HG02610 (cell line): ENCODE results near the gene KNDC1.
"Not testable (repeated sequence)": the region's sequence is repeated elsewhere in the genome, so short reads cannot be mapped to it uniquely, and the experiment has no call there.

ENCODE experiments used
- ATAC-seq: cut with Tn5 transposase; IDR thresholded peaks from one replicate; pipeline ENCODE4 v1.9.1; 2021; ENCODE audit warnings: mild to moderate bottlenecking, moderate library complexity; ENCODE audit not compliant: unreplicated experiment

The KNDC1 gene, protein sequence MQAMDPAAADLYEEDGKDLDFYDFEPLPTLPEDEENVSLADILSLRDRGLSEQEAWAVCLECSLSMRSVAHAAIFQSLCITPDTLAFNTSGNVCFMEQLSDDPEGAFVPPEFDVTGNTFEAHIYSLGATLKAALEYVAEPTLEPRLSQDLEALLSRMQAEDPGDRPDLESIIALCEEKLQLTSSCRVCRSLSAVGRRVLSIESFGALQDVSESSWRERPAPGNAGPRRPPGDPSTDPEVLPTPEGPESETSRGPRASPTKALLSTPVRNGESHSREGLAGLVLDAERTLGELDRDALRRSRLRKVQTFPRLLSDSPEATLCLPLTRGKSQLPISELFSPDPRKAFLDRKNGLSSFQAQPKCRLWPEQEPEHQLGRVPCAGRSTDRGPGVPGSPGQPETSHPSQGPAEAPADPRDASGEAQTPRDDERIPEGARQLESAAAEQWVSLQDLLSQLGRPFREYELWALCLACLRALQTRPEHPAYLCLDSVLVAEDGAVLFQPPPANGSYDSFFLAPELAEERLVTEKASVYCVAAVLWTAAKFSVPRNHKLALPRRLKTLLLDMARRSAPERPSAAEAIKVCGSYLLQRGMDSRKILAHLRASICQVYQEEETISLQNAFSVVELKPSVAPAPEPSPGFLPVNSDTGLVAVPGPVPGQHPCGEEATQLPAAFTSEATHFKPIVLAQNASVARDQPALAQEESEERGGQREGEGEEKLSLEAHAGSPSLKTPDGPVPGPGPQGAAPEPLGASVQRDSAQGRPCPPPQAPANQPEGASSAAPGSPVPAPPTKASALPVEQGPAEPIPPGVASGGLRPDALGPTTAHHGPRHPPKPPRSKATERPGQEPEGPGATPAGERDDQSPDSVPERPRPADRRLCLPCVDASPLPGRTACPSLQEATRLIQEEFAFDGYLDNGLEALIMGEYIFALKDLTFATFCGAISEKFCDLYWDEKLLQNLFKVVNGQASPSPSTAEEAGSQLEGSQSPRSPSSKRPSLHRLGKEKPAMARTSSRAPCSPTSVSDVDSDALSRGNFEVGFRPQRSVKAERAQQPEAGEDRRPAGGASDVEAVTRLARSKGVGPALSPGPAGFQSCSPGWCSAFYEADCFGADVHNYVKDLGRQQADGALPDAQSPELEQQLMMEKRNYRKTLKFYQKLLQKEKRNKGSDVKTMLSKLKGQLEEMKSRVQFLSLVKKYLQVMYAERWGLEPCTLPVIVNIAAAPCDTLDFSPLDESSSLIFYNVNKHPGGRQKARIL (N-terminal part only)

DNA sequence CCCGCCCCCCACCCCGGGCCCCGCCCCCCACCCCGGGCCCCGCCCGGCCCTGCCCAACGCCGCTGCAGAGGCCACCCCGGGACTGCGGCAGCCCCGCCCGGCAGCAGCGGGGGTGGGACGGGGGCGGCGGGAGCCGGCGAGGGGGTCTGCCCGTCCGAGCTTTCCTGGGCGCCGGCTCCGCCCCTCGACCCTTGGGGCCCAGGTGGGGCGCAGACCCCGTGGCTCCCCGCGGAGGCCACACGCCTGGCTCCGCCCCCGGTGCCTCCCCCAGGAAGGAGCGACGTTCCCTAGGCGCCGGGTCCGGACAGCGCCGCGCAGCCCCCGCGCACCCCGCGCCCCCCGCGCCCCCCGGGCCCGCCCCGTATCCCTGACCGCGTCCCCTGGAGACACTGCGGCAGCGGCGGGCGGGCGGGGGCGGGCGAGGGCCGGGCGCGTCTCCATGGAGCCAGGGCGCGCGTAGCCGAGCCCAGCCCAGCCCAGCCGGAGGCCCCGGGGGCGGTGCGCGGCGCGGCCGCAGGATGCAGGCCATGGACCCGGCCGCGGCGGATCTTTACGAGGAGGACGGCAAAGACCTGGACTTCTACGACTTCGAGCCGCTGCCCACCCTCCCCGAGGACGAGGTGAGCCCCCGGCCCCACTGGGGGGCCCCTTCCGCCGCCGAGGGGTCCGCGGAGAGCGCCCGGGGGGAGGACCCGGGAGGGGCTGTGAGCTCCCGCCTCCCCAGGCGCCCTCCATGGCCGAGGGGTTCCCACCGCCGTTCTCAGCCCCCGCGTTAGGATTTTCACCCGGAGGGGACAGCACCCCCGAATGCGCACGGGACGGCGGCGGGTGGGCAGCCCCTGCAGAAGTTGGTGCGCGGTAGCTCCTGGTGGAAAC is at the start of gene KNDC1:
KNDC1 (plus strand) TSS at position 270 of the 876 bp plus-strand sequence; CDS start at position 519, 249 bp downstream.
- ATAC-seq: no peak

DNA sequence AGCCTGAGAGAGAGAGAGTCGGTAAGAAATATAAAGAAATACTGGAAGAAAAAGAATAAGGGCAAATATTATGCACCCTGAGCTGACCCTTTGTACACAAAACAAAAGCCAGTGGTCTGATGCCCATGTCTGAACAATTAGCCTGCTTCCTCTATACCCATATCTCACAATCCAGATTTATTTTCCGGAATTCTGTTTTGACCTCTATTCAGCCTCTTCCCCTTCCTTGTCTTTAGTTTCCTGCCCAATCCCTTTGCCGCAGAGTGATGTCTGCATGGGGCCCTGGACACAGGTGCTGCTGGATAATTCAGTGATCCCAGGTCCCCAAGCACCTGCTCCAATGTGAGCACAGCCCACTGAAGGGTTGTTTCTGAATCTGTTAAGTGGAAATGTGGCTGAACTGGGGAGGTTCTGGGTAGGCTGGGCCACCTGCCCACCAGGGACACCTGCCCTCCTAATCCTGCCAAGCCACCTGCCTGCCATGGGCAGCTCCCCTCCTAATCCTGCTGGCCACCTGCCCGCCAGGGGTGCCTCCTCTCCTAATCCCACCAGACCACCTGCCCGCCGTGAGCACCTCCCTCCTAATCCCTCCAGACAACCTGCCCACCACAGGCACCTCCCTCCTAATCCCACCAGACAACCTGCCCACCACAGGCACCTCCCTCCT is 49.3 kb upstream of the KNDC1 start:
- no peak for ATAC-seq

DNA sequence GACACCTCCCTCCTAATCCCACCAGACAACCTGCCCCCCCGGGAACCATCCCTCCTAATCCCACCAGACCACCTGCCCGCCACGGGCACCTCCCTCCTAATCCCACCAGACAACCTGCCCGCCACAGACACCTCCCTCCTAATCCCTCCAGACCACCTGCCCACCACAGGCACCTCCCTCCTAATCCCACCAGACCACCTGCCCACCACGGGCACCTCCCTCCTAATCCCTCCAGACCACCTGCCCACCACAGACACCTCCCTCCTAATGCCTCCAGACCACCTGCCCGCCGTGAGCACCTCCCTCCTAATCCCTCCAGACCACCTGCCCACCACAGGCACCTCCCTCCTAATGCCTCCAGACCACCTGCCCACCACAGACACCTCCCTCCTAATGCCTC is 48.4 kb upstream of the KNDC1 start:
- not testable (repeated sequence) for ATAC-seq

DNA sequence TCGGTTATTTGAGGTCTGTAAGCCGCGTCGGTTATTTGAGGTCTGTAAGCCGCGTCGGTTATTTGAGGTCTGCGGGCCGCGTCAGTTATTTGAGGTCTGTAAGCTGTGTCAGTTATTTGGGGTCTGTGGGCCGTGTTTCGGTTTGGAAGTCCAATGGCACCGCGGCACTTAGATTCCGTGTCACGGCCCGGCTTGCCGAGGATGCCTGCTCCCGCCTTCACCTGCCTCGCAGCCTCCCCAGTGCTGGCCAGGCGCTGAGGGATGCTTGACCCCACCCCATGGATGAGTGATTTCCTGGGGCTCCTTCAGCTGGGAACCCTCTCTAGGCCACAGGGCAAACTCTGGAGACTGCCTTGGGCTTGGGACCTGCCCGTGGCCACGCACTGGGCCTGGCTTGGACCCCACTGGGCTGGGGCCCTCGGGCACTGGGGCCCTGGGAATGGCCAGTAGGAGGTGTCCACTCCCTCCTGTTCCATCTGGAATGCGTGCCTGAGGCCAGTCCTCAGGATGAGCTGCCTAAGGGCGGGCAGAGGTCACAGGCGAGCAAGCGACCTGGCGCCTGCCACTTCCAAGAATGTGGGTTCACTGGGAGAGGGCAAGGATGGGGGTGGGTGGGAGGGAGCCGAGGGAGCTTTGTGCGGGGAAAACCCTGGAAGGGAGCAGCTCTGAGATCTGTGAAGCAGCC is 46.7 kb upstream of the KNDC1 start:
- ATAC-seq: no peak

DNA sequence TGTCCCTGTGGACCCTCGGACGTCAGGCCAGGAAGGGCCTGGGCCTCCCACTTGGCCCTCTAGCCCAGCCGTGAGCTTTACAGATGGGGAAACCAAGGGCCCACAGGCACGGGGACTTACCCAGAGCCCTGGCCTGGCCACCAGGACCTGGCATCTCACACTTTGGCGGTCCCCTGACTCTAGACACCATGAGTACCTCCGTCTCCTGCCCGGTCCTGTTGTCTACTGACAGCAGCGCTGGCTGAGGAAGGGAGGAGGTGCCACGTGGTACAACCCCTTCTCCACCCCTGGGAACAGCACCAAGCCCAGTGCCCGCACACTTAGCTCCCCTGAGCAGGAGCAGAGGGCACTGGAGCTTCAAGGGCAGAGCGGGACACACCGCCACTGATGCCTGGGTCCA is 46.2 kb upstream of the KNDC1 start:
- ATAC-seq: no peak

DNA sequence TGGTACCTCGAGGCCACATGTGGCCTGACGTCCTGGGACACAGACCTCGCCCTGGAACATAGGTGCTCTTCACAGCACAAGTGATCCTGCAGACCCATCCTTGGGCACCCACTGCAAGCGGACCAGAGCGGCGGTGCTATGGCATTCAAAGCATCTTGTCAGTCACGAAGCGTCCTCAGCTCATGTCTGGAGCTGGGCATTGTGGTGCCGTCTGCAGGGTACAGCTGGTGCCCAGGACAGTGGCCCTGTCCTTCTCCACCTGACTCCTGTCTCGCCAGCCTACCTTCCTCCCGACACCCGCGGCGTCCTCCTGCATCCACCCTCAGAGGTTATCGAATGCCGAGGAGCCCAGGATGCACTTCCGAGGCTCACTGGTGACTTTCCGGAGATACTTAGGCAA is 45.8 kb upstream of the KNDC1 start:
- ATAC-seq: no peak

DNA sequence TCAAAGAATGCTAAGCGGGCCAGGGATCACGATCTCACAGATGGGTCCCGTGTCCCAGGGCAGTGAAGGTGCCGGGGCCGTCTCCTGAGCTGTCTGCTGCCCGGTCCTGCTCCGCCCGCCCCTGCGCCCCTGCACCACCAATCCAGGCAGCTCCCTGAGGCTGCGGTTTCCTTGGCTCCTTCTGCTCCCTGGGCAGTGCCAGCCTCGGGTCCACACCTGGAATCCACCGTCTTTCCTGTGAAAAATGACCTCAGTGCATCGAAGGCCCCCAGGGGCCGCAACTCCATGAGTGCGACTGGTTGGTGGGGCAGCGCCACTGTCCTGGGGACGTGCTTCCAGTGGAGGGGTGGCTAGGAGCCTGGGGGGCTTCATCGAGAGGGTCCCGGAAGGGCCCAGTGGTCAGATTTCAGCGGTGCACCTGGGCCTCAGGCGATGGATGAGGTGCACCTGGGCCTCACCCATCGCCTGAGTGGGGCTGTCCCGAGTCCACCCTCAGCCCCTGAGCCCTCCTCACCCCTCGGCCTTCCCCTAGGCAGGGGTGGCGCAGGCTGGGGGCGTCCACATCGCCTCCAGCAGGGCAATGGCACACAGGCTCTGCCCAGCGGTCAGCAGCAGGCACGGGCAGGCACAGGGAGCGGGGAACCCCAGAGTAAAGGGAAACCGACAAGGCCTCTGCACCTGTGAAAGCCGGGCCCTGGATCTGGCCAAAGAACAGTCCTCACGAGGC is 45.1 kb upstream of the KNDC1 start:
- ATAC-seq: no peak

DNA sequence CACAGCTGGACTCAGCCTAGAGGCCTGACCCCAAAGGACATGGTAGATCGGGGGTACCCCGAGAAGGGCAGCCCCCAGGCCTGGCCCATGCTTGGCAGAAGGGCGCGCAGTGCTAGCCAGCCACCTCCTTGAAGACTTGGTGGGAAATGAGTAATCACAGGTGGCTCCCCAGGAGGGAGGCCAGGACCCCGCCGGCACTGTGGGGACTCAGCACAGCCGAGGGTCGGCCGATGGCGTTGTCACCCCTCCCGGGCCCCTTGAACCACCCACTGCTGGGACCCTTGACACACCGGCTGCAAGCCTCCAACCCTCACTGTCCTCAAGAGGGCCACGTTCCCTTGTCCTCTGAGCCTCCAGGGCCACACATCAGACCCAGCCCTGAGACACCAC is 44.6 kb upstream of the KNDC1 start:
- ATAC-seq: no peak

DNA sequence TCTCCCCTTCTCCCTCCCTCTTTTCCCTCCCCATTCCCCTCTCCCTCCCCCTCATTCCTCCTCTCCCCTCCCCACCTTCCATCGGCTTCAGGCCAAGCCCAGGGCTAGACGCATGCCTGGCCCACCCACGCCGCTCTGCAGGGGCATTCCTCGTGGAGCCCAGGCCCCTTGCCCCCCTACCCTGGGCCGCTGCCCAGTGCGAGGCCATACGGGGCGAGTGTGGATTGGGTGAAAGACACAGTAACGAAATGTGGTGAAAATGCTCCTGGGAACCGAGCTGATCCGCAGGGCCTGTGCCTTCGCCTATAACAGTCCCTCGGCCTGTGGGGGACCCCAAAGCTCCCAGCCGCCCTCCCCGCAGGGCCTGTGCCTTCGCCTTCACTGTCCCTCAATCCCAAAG is 44.0 kb upstream of the KNDC1 start:
- no peak for ATAC-seq

DNA sequence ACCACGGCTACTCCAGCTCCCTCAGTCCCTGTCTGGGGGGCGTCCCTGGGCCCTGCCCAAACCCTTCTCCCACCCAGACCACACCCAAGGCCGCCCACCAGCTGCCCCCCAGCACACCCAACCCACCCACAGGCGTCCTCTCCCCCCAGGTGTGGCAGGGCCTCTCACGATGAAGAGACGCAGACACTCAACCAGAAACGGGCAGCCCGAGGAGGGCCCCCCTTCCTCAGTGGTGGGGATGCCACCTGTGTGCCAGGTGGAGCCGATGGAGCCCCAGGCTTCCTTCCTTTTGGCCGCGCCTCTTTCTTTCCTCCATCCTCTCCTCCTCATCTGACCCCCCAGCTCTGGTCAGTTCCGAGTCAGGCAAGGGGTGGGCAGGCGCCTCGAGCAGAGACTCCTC is 43.6 kb upstream of the KNDC1 start:
- ATAC-seq: no peak

DNA sequence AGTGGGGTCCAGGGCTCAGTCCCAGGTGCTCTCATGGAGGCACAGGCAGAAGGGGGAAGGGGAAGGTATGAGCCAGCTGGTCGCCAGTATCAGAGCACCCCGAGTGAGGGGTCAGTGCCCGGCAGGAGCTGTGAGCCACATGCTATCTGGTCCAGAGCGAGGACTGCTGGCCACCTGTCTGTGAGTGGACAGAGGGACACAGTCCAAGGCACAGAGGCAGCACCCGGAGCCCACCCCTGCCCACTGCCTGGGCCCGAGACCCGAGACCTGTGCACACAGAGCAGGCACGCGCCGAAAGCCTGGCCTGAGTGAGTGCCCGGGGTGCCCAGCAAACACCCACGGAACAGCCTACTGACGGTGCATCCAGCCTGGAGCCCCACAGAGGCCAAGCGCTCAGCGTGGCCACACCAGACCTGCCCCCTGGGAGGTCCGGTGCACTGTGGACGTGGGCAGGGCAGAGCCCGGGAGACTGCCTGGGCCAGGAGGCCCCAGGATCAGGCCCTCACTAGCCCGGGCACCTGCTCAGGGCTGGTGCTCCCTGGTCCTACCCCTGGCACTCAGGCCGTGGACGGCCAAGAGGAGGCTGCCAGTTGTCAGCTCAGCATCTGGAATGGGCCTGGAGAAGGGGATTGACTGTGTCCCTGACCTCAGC is 42.9 kb upstream of the KNDC1 start:
- ATAC-seq: no peak

DNA sequence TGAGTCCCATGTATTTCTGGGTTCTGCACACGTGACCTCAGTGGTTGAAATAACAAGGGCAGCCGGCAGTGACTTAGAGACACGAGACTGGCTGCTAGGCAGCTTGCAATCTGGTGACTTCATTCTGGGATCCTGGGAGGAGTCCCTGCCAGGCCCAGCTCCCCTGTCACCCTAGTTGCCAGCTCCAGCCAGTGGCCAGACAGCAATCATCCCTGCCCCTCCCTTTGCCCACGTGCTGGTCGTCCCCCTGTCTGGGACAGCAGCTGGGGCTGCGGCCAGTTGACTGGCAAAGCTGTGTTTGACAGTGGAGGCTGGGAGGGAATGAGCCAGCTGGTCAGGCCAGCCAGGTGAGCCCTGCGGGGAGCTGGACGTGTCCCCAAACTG is 42.3 kb upstream of the KNDC1 start:
- ATAC-seq: no peak

DNA sequence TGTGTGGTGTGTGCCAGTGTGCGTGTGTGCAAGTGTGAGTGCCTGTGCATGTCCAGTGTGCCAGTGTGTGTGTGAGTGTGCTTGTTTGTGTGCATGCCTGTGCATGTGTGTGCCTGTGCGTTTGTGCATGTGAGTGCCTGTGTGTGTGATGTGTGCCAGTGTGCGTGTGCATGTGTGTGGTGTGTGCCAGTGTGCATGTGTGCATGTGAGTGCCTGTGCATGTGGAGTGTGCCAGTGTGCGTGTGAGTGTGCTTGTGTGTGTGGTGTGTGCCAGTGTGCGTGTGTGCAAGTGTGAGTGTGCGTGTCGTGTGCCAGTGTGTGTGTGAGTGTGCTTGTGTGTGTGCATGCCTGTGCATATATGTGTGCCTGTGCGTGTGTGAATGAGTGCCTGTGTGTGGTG is 38.5 kb upstream of the KNDC1 start:
- ATAC-seq: no peak

DNA sequence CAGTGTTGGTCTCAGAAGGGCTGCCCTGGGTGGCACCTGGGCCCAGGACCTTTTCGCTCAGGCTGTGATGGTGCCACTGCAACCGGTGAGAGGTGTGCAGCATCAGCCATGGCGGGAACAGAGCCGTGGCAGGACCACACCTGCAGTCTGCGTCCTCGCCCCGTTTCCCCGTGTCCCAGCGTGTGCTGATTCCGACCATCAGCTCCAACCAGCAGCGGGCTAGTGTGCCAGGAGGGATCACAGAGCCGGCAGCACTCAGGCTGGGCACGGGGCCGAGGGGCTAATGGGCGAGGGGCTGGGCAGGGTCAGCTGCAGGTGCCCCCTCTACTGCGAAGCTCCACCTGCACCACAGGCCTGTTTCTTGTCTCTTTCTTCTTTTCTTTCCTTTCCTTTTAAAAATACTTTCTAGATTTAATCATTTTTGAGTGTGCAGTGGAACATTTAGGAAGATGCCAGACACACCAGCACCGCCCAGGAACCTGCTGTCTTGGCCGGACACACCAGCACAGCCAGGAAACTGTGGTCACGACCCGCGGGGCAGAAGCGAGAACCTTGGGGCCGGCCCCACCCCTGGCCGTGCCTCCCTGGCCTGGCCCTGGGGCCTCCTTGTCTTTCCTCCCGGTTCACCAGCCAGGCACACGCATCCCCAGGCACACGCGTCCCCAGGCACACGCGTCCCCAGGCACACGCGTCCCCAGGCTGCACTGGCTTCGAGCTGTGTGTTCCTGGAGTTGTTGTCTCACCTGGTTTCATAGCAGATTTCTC is 37.7 kb upstream of the KNDC1 start:
- ATAC-seq: no peak

DNA sequence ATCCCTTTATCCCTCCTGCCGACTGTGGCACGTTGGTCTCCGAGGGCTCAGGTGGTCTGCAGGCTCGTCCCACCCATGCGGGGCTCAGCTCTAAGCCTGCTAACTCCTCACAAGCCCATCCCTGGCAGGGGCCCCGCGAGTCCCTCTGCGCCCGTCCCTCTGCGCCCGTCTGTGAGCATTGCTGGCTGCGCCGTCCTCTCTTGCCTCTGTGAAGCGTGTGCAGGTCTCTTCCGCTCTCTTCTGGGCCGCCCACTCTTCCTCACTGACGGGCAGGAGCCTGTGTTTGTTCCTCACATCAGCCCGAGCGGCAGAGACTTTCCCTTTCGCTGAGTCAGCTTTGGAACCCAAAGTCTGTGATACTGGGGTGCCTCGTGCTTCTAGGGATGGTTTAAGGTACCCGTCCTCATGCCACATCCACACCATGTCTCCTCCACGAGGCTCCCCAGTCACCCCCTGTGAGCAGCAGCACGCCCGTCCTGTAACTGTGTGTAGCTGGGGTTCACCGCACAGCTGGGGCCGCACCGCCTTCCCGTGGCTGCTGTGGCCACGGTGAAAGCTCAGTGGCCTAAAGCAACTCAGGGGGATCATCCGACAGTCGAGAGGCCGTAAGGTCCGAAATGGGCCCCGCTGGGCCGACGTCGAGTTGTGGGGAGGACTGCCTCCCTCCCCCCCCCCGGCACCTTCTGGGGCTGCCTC is 36.8 kb upstream of the KNDC1 start:
- no peak for ATAC-seq

DNA sequence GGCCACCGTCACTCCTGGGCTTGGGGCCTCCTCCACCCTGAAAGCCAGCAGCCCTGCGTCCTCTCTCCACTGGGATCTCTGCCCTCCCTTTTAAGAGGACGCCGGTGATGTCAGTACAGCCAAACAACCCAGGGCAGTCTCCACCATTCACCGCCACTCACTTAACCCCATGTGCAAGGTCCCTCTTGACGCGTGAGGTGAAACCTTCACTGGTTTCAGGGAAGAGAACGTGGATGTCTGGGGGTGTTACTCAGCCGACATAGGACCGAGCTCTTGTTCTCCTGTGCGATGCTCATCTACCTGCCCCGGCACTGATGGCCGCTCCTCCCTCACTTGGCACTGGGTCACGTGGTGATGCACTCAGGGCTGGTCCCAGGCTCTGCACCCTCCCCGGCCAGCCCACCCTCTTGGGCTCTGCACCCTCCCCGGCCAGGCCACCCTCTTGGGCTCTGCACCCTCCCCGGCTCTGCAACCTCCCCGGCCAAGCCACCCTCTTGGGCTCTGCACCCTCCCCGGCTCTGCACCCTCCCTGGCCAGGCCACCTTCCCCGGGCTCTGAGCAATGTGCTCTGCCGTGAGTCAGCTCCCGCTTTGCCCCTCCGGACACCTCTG is 36.2 kb upstream of the KNDC1 start:
- ATAC-seq: no peak
